Right cardiac atrium (tissue), 5 donors: ENCODE measurements around the gene CDH4. TPM values are rescaled to one million over a fixed set of nuclear protein-coding genes. Genes with fewer than 3 reads are reported as not detected.
"Not testable (repeated sequence)": the region's sequence is repeated elsewhere in the genome, so short reads cannot be mapped to it uniquely, and the experiment has no call there.

Experiments
- ATAC-seq, 2 donors: fragments of 200-7000 bp; cut with Tn5 transposase; one replicate each; pipeline versions ENCODE4 v1.8.0 to v1.9.1; 2020; ENCODE audit warnings: moderate library complexity in 2 of 2, mild to moderate bottlenecking in 1 of 2
- DNase-seq, 3 donors: peaks; one replicate each; pipeline ENCODE4 v3.0.0-alpha.2; 2020
- H3K27ac ChIP-seq: one replicate; pipeline ENCODE4 v1.5.1; 2013; ENCODE audit warnings: mild to moderate bottlenecking, low read length, control low read depth, moderate library complexity
- H3K27me3 ChIP-seq: one replicate; pipeline ENCODE4 v1.6.1; 2013; ENCODE audit not compliant: control insufficient read depth, insufficient read depth
- H3K4me1 ChIP-seq: one replicate; pipeline ENCODE4 v1.6.1; 2013; ENCODE audit warnings: low read length; ENCODE audit not compliant: control insufficient read depth, insufficient read depth
- H3K4me3 ChIP-seq: one replicate; pipeline ENCODE4 v1.5.1; 2013; ENCODE audit warnings: low read length, control low read depth
- H3K9me3 ChIP-seq: one replicate; pipeline ENCODE4 v1.6.1; 2013; ENCODE audit warnings: low read length; ENCODE audit not compliant: control insufficient read depth
- WGBS: extraction: QIAGEN DNeasy Blood & Tissue Kit; methylation state at CpG from one replicate; pipeline ENCODE4 v1.1.7; 2013; 5-methylcytosine and 5-hydroxymethylcytosine counted together
- intact Hi-C, 4 donors: fragments of 100-400 bp; cut with DNase I; formaldehyde crosslinking; loops; one replicate each; pipeline versions ENCODE4 v1.11.0 to v1.14.0; 2022 to 2023
- polyA plus RNA-seq: library from polyadenylated mRNA; stranded (reverse); fragments of 200-250 nt; gene quantifications from one replicate; pipeline ENCODE4 v1.2.3, GENCODE V29; 2013
- total RNA-seq, 4 donors: library from RNA; stranded (reverse); fragmentation: NEBNext Ultra II Directional; extraction: Animal tissue kit (Norgen Biotek cat#: 25700); gene quantifications; one replicate each; pipeline ENCODE4 v1.2.1, GENCODE V29; 2021
- donor health status: healthy with polysubstance abuse.
- donor health status: DM: no; HTN: yes; CAD: no.
- donor health status: DM: no; HTN: no; CAD: no.
- donor health status: DM: no; HTN: yes; CAD: no; lungs with severe emphysema.
- donor health status: DM: yes; HTN: yes; CAD: no.

Gene CDH4
- total and polyA plus RNA-seq, 5 donors, result 0.21 to 1.0 (median 0.39) TPM

- Histone ChIP-seq H3K4me3 (no peak overlapping the region), H3K27ac (no peak overlapping the region), H3K9me3 (no peaks in the 10 kb centered on the region), H3K4me1 (no peaks in the 10 kb centered on the region), H3K27me3 (no peaks in the 10 kb centered on the region)
- DNase-seq, result peak in 2 of 3 donors; percentile 47 to 65
- WGBS, result 83% methylated on average over 22 of the region's 22 CpGs
- intact Hi-C loops, result no loop called here
- peak; percentile 35 to 62 for ATAC-seq
Observed at GRCh38 chr20:61980647-61981583, 728.9 kb downstream of the CDH4 start.

- DNase-seq, result peak in 1 of 3 donors; percentile 1
- ATAC-seq, H3K4me1 ChIP-seq, H3K9me3 ChIP-seq, intact Hi-C loops, H3K27me3 ChIP-seq, H3K27ac ChIP-seq, H3K4me3 ChIP-seq: not testable (repeated sequence)
- 85% methylated on average over 11 of the region's 11 CpGs for WGBS
Observed at GRCh38 chr20:61981691-61982090, 729.6 kb downstream of the CDH4 start.

GRCh38 chr20:61982191-61982950, 730.3 kb downstream of the CDH4 start:
- H3K4me1 ChIP-seq, result no peaks in the 10 kb centered on the region
- H3K27ac ChIP-seq, result no peak overlapping the region
- no peak overlapping the region for H3K4me3 ChIP-seq
- intact Hi-C loops, result no loop called here
- DNase-seq (peak in 1 of 3 donors; percentile 2), ATAC-seq (no peak)
- 88% methylated on average over 18 of the region's 18 CpGs for WGBS
- no peaks in the 10 kb centered on the region for H3K27me3 ChIP-seq
- no peaks in the 10 kb centered on the region for H3K9me3 ChIP-seq

GRCh38 chr20:61982951-61983315, 730.9 kb downstream of the CDH4 start:
- no peak overlapping the region for H3K27ac ChIP-seq
- H3K27me3 ChIP-seq, result no peaks in the 10 kb centered on the region
- no peak for ATAC-seq
- 93% methylated on average over 11 of the region's 11 CpGs for WGBS
- H3K4me3 ChIP-seq, result no peak overlapping the region
- no peaks in the 10 kb centered on the region for H3K4me1 ChIP-seq
- intact Hi-C loops, result no loop called here
- no peaks in the 10 kb centered on the region for H3K9me3 ChIP-seq
- peak in 1 of 3 donors; percentile 5 for DNase-seq

- 89% methylated on average over 17 of the region's 17 CpGs for WGBS
- H3K4me3 ChIP-seq, result no peak overlapping the region
- H3K9me3 ChIP-seq, result no peaks in the 10 kb centered on the region
- no peak for ATAC-seq
- DNase-seq, result no peak
- no peak overlapping the region for H3K27ac ChIP-seq
- intact Hi-C loops, result no loop called here
- no peaks in the 10 kb centered on the region for H3K27me3 ChIP-seq
- no peaks in the 10 kb centered on the region for H3K4me1 ChIP-seq
Observed at GRCh38 chr20:61983965-61984364, 731.9 kb downstream of the CDH4 start.

- ATAC-seq, intact Hi-C loops, H3K9me3 ChIP-seq, DNase-seq, H3K27ac ChIP-seq, H3K4me3 ChIP-seq, H3K4me1 ChIP-seq, H3K27me3 ChIP-seq: not testable (repeated sequence)
- WGBS, result 87% methylated on average over 14 of the region's 14 CpGs
Observed at GRCh38 chr20:61984431-61984830, 732.4 kb downstream of the CDH4 start.

GRCh38 chr20:61985096-61985495, 733.0 kb downstream of the CDH4 start:
- Histone ChIP-seq H3K27me3 (no peaks in the 10 kb centered on the region), H3K4me3 (no peak overlapping the region), H3K9me3 (no peaks in the 10 kb centered on the region), H3K27ac (no peak overlapping the region), H3K4me1 (no peaks in the 10 kb centered on the region)
- WGBS, result 95% methylated on average over 6 of the region's 6 CpGs
- peak in 1 of 3 donors; percentile 5 for DNase-seq
- intact Hi-C loops, result no loop called here
- ATAC-seq, result no peak

GRCh38 chr20:61986762-61987321, 734.8 kb downstream of the CDH4 start:
- no peaks in the 10 kb centered on the region for H3K27me3 ChIP-seq
- no peak for ATAC-seq
- WGBS, result 70% methylated on average over 16 of the region's 16 CpGs
- H3K4me3 ChIP-seq, result no peak overlapping the region
- intact Hi-C loops, result no loop called here
- peak in 1 of 3 donors; percentile 7 for DNase-seq
- no peaks in the 10 kb centered on the region for H3K4me1 ChIP-seq
- no peaks in the 10 kb centered on the region for H3K9me3 ChIP-seq
- no peak overlapping the region for H3K27ac ChIP-seq

- ATAC-seq, result no peak
- Histone ChIP-seq H3K27me3 (no peaks in the 10 kb centered on the region), H3K27ac (no peak overlapping the region), H3K4me3 (no peak overlapping the region), H3K4me1 (no peaks in the 10 kb centered on the region), H3K9me3 (no peaks in the 10 kb centered on the region)
- DNase-seq, result peak in 1 of 3 donors; percentile 4
- WGBS, result 96% methylated on average over 18 of the region's 18 CpGs
- intact Hi-C loops, result no loop called here
Observed at GRCh38 chr20:61988665-61989064, 736.6 kb downstream of the CDH4 start.

GRCh38 chr20:61989741-61990140, 737.7 kb downstream of the CDH4 start:
- H3K4me1 ChIP-seq, result no peaks in the 10 kb centered on the region
- H3K9me3 ChIP-seq, result no peaks in the 10 kb centered on the region
- H3K27me3 ChIP-seq, result no peaks in the 10 kb centered on the region
- DNase-seq (peak in 1 of 3 donors; percentile 6), ATAC-seq (no peak)
- no peak overlapping the region for H3K27ac ChIP-seq
- intact Hi-C loops, result no loop called here
- H3K4me3 ChIP-seq, result no peak overlapping the region
- WGBS, result 87% methylated on average over 14 of the region's 14 CpGs
